ENCODE results near the gene MSGN1.

Gene MSGN1

GRCh38 chr2:17850151-17850550 is 33.9 kb downstream of the MSGN1 start:
- DNase-seq, result no peak

GRCh38 chr2:17851731-17852585 is 35.7 kb downstream of the MSGN1 start:
- DNase-seq, result peak; percentile 55

GRCh38 chr2:17853799-17854198 is 37.5 kb downstream of the MSGN1 start:
- no peak for DNase-seq

- peak; percentile 64 for DNase-seq
Measured at GRCh38 chr2:17857021-17857420, 40.8 kb downstream of the MSGN1 start.

GRCh38 chr2:17858064-17858463 is 41.8 kb downstream of the MSGN1 start:
- DNase-seq, result no peak

- DNase-seq, result no peak
Measured at GRCh38 chr2:17863539-17863938, 47.3 kb downstream of the MSGN1 start.

GRCh38 chr2:17864676-17865075 is 48.4 kb downstream of the MSGN1 start:
- no peak for DNase-seq

- peak; percentile 30 for DNase-seq
Measured at GRCh38 chr2:17867133-17867532, 50.9 kb downstream of the MSGN1 start.

All from HCEC 1CT (cell line).